ENCODE measurements around the gene MDN1. TPM values are rescaled to one million over a fixed set of nuclear protein-coding genes. Genes with fewer than 3 reads are reported as not detected.
A peak's percentile ranks its signal among the peaks of the same experiment; 100 is the strongest.

Gene MDN1
- total and polyA plus RNA-seq, 2 of the 13 experiments (the other 11 are each of a cell fraction or from before 2014, with no cell fraction given), result 18.8 to 52.9 TPM

DNA sequence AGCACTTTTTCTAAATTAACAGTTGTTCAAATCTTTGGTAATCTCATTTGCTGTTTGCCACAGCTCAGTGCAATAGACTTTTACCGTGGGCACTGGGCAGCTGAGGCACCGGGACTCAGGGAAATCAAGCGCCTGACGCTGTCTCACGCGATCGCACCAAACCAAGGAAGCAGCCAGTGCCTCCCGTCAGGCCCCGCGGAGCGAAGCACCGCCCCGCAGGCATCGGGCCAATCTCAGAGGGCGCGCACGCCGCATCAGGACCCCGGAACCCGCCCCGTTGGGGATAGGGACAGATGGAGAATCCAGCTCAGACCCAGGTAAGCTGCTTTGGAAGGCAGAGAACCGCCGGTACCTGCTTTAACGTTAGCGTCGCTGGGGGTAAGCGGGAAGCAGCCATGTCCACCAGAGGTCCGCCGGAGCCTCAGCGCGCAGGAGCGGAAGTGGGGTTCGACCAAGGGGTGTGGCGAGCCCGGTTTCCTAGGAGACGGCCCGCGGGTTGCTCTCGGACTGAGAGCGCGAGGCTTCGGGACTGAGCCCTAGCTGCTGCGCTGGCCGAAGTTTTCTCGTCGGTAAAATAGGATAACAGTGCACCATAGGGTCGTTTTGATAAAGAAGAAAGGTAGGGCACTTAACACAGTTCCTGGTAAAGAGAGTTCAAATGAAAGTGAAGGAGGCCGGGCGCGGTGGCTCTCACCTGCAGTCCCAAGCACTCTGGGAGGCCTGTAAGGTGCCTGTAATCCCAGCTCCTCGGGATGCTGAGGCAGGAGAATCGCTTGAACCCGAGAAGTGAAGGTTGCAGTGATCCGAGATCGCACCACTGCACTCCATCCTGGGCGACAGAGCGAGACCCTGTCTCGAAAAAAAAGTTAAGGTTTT is 181.0 kb downstream of the MDN1 start, which contains the start of gene LYRM2 (continued):
- TF ChIP-seq, protein P1, sequence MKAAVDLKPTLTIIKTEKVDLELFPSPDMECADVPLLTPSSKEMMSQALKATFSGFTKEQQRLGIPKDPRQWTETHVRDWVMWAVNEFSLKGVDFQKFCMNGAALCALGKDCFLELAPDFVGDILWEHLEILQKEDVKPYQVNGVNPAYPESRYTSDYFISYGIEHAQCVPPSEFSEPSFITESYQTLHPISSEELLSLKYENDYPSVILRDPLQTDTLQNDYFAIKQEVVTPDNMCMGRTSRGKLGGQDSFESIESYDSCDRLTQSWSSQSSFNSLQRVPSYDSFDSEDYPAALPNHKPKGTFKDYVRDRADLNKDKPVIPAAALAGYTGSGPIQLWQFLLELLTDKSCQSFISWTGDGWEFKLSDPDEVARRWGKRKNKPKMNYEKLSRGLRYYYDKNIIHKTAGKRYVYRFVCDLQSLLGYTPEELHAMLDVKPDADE (CRISPR knock-in tag; IDR thresholded peaks at IDR 0.05), result no peak
- 0 out of 2 replicates have a peak, but pooled peaks have one; percentile 36 for TF ChIP-seq ZNF136 (CRISPR knock-in tag; IDR thresholded peaks at IDR 0.05; ENCODE audit: low read depth)
- no peak for TF ChIP-seq HCFC1 (IDR thresholded peaks at IDR 0.05; ENCODE audit: low read depth, low read length)
- TF ChIP-seq ZNF354B (CRISPR knock-in tag; IDR thresholded peaks at IDR 0.05), result no peak
- TF ChIP-seq CBX2 (IDR thresholded peaks at IDR 0.05; ENCODE audit: low read depth, low read length), result no peak
- no peak for TF ChIP-seq CBX2 (CRISPR knock-in tag; IDR thresholded peaks at IDR 0.05; ENCODE audit: low read depth)
- no peak for TF ChIP-seq EZH2 (conservative IDR thresholded peaks at IDR 0.05; ENCODE audit: low read depth, low read length)
- TF ChIP-seq HMG20B (CRISPR knock-in tag; conservative IDR thresholded peaks at IDR 0.05), result 0 out of 2 replicates have a peak, but pooled peaks have one; percentile 10
- TF ChIP-seq ZNF839 (CRISPR knock-in tag; IDR thresholded peaks at IDR 0.05; ENCODE audit: borderline replicate concordance), result no peak
- peak; percentile 95 for TF ChIP-seq KAT8 (CRISPR knock-in tag; IDR thresholded peaks at IDR 0.05)
- TF ChIP-seq KLF13 (CRISPR knock-in tag; IDR thresholded peaks at IDR 0.05), result no peak
- TF ChIP-seq NFKB2 (CRISPR knock-in tag; IDR thresholded peaks at IDR 0.05; ENCODE audit: borderline replicate concordance), result peak; percentile 83; the same call in 1 of the 2 replicates
- peak; percentile 62; the same call in 1 of the 2 replicates for TF ChIP-seq ZNF230 (CRISPR knock-in tag; IDR thresholded peaks at IDR 0.05)
- no peak for TF ChIP-seq FOXK2 (IDR thresholded peaks at IDR 0.05)
- TF ChIP-seq, protein P2, sequence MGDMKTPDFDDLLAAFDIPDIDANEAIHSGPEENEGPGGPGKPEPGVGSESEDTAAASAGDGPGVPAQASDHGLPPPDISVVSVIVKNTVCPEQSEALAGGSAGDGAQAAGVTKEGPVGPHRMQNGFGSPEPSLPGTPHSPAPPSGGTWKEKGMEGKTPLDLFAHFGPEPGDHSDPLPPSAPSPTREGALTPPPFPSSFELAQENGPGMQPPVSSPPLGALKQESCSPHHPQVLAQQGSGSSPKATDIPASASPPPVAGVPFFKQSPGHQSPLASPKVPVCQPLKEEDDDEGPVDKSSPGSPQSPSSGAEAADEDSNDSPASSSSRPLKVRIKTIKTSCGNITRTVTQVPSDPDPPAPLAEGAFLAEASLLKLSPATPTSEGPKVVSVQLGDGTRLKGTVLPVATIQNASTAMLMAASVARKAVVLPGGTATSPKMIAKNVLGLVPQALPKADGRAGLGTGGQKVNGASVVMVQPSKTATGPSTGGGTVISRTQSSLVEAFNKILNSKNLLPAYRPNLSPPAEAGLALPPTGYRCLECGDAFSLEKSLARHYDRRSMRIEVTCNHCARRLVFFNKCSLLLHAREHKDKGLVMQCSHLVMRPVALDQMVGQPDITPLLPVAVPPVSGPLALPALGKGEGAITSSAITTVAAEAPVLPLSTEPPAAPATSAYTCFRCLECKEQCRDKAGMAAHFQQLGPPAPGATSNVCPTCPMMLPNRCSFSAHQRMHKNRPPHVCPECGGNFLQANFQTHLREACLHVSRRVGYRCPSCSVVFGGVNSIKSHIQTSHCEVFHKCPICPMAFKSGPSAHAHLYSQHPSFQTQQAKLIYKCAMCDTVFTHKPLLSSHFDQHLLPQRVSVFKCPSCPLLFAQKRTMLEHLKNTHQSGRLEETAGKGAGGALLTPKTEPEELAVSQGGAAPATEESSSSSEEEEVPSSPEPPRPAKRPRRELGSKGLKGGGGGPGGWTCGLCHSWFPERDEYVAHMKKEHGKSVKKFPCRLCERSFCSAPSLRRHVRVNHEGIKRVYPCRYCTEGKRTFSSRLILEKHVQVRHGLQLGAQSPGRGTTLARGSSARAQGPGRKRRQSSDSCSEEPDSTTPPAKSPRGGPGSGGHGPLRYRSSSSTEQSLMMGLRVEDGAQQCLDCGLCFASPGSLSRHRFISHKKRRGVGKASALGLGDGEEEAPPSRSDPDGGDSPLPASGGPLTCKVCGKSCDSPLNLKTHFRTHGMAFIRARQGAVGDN (CRISPR knock-in tag; IDR thresholded peaks at IDR 0.05), result peak; percentile 94
- TF ChIP-seq MYC (CRISPR knock-in tag; IDR thresholded peaks at IDR 0.05; ENCODE audit: borderline replicate concordance), result peak; percentile 87
- TF ChIP-seq, protein P3, sequence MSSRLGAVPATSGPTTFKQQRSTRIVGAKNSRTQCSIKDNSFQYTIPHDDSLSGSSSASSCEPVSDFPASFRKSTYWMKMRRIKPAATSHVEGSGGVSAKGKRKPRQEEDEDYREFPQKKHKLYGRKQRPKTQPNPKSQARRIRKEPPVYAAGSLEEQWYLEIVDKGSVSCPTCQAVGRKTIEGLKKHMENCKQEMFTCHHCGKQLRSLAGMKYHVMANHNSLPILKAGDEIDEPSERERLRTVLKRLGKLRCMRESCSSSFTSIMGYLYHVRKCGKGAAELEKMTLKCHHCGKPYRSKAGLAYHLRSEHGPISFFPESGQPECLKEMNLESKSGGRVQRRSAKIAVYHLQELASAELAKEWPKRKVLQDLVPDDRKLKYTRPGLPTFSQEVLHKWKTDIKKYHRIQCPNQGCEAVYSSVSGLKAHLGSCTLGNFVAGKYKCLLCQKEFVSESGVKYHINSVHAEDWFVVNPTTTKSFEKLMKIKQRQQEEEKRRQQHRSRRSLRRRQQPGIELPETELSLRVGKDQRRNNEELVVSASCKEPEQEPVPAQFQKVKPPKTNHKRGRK (CRISPR knock-in tag; IDR thresholded peaks at IDR 0.05), result no peak
- no peak for TF ChIP-seq ZNF12 (CRISPR knock-in tag; IDR thresholded peaks at IDR 0.05)
- no peak for TF ChIP-seq ZBTB7B (CRISPR knock-in tag; IDR thresholded peaks at IDR 0.05)
- no peak for TF ChIP-seq ZNF569 (CRISPR knock-in tag; IDR thresholded peaks at IDR 0.05; ENCODE audit: borderline replicate concordance)

Data from HepG2 (cell line).